Suppressor macrophage treated with lipopolysaccharide for 1 hour (primary cell): ENCODE measurements around the gene MCC.
A peak's percentile ranks its signal among the peaks of the same experiment; 100 is the strongest.

ENCODE experiments used
- DNase-seq, 3 donors: peaks; one replicate each; pipeline ENCODE4 v3.0.0-alpha.2; 2020 to 2022

The MCC gene

GRCh38 chr5:113166261-113166660 lies 322.0 kb downstream of the MCC start:
- DNase-seq = no peak

GRCh38 chr5:113164021-113164420 lies 324.2 kb downstream of the MCC start:
- DNase-seq = no peak

GRCh38 chr5:113163328-113163727 lies 324.9 kb downstream of the MCC start:
- DNase-seq = no peak

GRCh38 chr5:113162770-113163169 lies 325.5 kb downstream of the MCC start:
- DNase-seq = peak in 1 of 3 donors; percentile 3

- DNase-seq = no peak
These were observed 326.0 kb downstream of the MCC start for GRCh38 chr5:113162208-113162607.

GRCh38 chr5:113161806-113162205 lies 326.4 kb downstream of the MCC start:
- DNase-seq = no peak

GRCh38 chr5:113157886-113158285 lies 330.4 kb downstream of the MCC start:
- no peak for DNase-seq

- DNase-seq = no peak
These were observed 331.9 kb downstream of the MCC start for GRCh38 chr5:113156271-113156877.

GRCh38 chr5:113153512-113154097 lies 334.6 kb downstream of the MCC start:
- DNase-seq = no peak

GRCh38 chr5:113152380-113152740 lies 335.9 kb downstream of the MCC start:
- no peak for DNase-seq

- DNase-seq = no peak
These were observed 336.4 kb downstream of the MCC start for GRCh38 chr5:113151641-113152379.

GRCh38 chr5:113150821-113151220 lies 337.4 kb downstream of the MCC start:
- DNase-seq = no peak

- DNase-seq = no peak
These were observed 338.0 kb downstream of the MCC start for GRCh38 chr5:113150221-113150620.

GRCh38 chr5:113147537-113147936 lies 340.7 kb downstream of the MCC start:
- no peak for DNase-seq

GRCh38 chr5:113147101-113147508 lies 341.1 kb downstream of the MCC start:
- DNase-seq = peak in 2 of 3 donors; percentile 18 to 25

GRCh38 chr5:113145757-113146387 lies 342.4 kb downstream of the MCC start:
- no peak for DNase-seq

GRCh38 chr5:113142186-113142585 lies 346.1 kb downstream of the MCC start:
- no peak for DNase-seq

- peak in 2 of 3 donors; percentile 7 to 9 for DNase-seq
These were observed 347.2 kb downstream of the MCC start for GRCh38 chr5:113140837-113141671.

GRCh38 chr5:113133211-113133975 lies 354.9 kb downstream of the MCC start:
- no peak for DNase-seq

GRCh38 chr5:113132564-113132963 lies 355.7 kb downstream of the MCC start:
- DNase-seq = no peak

- no peak for DNase-seq
These were observed 359.5 kb downstream of the MCC start for GRCh38 chr5:113128641-113129330.
